HG03442 (cell line): Measurements from ENCODE around the gene STARD13.

Source experiments
- ATAC-seq: cut with Tn5 transposase; IDR thresholded peaks from one replicate; pipeline ENCODE4 v1.9.1; 2021; ENCODE audit warnings: mild to moderate bottlenecking, moderate library complexity; ENCODE audit not compliant: unreplicated experiment

STARD13 gene, protein sequence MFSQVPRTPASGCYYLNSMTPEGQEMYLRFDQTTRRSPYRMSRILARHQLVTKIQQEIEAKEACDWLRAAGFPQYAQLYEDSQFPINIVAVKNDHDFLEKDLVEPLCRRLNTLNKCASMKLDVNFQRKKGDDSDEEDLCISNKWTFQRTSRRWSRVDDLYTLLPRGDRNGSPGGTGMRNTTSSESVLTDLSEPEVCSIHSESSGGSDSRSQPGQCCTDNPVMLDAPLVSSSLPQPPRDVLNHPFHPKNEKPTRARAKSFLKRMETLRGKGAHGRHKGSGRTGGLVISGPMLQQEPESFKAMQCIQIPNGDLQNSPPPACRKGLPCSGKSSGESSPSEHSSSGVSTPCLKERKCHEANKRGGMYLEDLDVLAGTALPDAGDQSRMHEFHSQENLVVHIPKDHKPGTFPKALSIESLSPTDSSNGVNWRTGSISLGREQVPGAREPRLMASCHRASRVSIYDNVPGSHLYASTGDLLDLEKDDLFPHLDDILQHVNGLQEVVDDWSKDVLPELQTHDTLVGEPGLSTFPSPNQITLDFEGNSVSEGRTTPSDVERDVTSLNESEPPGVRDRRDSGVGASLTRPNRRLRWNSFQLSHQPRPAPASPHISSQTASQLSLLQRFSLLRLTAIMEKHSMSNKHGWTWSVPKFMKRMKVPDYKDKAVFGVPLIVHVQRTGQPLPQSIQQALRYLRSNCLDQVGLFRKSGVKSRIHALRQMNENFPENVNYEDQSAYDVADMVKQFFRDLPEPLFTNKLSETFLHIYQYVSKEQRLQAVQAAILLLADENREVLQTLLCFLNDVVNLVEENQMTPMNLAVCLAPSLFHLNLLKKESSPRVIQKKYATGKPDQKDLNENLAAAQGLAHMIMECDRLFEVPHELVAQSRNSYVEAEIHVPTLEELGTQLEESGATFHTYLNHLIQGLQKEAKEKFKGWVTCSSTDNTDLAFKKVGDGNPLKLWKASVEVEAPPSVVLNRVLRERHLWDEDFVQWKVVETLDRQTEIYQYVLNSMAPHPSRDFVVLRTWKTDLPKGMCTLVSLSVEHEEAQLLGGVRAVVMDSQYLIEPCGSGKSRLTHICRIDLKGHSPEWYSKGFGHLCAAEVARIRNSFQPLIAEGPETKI

DNA sequence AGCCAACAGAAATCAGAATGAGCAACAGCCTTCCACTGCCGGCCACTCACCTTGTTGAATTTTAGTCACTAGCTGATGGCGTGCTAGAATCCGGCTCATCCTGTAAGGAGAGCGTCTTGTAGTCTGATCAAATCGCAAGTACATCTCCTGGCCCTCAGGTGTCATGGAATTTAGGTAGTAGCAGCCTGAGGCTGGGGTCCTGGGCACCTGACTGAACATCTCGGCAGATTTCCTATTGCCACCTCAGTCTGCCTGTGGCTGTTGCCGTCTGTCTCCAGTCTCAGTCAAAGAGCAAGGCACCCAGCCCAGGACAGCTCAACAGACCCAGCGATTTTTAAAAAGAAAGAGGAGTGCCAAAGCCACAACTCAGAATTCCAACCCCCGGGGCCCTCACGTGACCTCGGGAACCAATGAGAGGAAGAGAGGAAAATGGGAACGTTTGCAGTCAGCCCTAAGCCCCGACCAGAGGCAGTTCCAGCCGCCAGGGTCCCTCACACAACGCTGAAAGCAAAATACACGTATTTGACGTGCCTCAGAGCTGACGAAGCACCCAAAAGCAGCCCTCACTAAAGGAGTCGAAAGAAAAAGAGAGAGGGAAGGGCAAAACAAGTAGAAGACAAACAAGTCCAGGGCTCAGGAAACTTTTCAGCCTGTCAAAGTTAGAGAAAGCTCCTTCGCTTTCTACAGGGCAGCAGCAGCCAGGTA, at the start of gene STARD13:
Gene STARD13, minus strand, starts transcription at position 336 of the 705 bp plus-strand sequence. Its CDS starts 117 bp downstream, at position 219.
- peak; percentile 71 for ATAC-seq

DNA sequence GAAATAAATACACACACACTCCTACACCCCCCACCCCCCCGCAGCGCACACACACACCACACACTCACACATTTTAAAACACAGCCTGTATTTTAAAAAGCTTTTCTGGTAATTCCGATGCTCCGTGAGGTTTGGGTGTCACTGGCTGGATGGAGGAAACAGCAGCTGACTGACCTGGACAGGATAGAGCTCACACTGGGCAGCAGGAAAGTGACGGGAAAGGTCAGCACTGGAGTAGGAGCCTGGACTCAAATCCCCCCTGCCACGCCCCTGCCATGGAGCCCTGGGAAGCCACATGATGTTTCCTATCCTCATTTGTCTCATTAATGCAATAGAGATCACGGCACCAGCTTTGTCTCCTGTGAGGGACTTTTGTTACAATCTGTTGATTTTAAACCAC, 49.3 kb upstream of the STARD13 start:
- no peak for ATAC-seq

DNA sequence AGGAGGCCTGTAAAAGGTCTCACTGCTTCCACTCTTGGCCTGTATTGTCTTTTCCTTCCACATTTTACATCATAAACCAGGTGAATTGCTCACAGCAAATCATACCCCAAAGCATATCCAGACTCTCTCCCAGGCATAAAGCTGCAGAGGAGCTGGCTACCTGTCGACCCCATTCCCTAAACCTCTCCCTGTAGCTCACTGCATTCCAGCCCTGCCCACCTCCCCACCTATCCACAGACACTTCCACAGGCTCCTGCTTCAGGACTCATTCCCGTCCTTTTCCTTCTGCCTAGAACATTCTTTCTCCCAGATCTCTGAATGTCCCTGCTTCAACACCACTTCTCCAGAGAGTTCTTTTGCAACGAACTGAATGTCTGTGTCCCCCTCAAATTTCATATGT, 46.4 kb upstream of the STARD13 start:
- ATAC-seq, result no peak

DNA sequence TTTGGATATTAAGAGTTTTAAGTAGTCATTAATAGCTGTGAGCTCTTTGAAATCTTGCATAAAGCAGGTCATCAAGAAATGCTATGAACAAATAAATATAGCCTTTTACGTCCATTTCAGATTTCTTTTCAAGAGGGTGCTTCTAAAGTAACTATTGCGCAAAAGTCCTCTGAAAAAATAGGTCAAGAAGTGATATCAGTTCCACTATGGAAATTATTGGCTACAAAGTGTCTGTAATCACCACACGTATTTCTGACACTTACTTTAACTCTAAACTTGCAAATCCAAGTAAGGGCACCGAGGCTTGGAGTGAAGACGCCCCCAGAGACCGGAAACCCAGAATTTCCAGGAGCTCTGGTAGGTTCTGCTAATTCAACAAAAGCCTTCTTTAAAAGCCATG, 44.9 kb upstream of the STARD13 start:
- ATAC-seq, result no peak

DNA sequence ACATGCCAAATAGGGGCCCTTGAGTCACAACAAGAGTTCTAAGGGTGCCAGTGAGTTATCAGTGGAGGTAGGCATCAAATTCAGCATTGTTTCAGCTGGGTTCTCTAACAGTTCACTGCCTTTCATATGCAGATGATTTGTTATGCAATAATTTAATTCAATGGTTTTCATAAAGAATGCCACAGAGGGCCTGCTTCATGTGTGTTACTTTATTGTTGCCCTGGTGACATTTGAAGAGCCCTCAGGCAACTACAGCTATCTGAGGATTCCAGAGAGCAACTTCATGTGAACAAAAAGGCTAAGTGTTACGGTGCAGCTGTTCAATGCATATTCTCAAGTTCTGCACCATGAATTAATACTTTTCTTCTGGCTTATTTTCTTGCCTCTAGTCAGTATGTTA, 43.1 kb upstream of the STARD13 start:
- no peak for ATAC-seq

DNA sequence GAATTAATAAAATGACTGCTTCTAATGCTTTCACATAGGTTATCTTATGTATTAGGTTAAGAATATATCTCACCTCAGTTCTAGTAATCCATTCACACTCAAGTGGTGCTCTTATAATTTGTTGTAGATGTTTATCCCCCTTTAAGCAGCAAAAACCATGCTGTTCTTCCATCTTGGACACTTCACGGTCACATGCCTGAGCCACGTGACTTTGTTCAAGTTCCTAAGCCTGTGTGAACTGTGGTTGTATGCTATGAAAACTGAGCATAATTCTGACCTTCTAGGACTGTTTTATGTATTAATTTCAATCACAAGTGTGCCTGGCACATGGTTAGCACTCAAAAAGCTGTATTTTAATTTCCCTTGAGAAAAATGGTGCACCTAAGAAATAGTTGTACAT, 41.2 kb upstream of the STARD13 start:
- no peak for ATAC-seq

DNA sequence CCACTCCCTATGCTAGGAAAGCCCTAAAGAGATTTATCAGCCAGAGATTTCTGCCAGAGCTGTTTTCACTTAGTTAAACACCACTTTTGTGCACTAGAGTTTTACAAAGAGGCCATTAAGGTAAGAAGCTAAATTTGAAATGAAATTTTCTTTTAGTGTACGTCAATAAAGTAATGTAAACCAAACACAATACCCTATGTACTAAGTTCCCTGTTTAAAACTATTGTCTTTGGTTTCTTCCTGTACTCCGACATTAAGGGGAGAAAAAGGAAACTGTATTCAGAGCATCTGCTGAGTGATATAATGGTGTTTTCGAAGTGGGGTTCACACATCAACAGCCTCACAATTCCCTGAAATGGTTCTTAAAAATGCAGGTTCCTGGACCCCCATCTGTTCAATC, 40.7 kb upstream of the STARD13 start:
- no peak for ATAC-seq

DNA sequence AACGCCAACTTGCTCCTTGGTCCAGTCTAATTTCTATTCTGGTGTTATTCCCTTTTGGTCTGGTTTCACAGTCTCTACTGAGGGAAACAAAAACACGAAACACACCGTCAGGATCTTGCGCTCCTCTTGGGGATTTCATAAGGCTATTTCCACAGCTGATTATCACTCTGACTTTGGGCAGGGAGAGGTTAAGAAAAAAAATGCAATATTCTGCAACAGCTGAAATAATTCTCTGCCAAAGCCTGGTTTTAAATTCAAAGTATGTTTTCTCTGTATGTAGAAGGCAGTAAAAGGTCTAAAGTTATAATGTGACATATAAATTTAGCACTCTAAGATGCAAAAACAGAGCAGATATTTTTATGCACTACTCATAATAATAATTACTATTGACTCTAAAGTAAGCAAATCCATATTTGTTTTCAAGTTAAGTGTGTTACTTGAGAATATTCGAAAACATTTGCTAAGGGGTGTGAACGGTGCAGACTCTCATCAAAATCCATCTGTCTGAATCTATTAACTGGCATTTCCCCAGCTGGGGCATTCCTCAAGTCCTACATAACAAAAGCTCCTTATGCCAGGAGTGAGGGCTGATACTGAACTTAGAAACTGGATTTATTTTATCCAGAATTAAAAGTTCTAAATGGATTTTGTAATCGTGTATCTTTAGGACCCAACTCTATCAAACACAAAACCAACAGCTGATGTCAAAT, 38.4 kb upstream of the STARD13 start:
- ATAC-seq, result no peak

DNA sequence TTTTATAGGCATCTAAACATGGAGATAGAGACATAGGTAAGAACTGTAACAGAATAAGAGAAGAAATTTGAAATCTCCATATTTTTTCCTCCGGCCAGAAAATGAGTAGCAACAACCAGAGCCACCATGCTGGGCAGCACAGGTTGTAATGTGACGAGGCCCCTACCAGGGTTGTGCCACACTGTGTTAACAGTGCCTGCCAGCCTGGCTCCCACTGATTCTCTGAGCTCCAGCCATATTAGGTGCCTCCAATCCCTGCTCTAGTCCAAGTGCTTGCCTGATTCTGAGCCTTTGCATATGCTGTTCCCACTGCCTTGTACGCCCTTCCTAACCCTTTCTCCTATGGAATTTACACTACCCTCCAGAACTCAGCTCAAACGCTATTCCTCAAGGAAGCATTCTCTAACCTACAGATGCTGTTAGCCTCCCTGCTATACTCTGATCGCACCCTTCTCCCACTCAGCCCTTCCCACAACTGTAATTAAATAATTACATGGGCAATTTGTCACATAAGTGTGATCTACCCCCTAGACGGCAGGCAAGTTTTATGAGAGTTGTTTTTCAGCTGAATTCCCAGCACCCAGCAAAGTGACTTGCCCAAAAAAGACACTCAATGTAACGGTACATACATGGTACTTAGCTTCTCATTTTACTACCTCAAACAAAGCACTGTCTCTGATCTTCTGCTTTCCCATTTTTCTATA, 37.6 kb upstream of the STARD13 start:
- ATAC-seq, result no peak

DNA sequence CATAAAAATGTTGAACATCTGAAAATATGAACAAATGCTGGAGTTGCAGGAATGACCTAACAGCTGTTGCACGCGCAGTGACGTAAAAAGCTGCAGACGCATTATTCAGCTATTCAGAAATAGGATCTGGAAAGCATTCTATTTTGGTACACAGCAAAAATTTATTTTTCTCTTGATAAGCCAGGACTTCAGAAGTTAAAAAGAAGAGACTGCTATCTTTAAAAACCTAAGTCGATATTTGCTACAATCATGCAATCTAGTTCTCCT, 36.9 kb upstream of the STARD13 start:
- no peak for ATAC-seq

DNA sequence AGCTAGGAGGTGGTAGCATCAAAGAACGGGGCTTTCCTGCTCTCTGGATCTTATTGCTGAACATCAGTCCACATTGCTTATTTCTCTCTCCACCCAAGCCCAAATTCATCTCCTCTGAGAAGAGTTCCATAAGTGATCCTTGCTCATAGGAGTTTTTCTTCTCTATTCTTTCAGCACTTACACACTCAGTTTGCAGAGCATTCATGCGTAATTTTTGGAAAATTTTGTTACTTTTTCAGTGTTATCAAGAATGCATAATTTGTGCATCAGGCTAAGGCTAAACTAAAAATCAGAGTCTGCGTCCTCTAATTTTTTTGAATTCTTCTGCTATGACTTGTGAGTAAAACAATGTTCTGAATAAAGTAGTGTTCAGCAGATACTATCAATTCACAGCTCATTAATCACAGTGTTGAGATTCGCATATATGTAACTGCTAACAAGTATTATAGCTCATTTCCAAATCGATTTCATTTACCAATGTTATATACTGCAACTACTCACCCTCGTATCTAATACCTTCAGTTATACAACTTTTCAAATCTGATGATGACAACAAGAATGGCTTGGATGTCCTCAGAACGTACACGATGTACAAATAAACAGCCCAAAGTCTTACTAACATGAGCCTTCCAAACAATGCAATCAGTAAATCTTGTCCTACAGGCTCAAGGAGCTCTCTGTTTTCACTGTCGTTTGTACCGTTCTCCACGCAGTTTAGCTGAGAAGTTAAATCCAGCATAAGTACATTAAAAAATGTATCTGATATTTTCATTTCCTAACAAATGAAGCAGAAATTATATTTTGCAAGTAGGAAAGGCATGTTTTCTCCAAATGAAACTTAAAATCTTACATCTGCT, 36.4 kb upstream of the STARD13 start:
- no peak for ATAC-seq

DNA sequence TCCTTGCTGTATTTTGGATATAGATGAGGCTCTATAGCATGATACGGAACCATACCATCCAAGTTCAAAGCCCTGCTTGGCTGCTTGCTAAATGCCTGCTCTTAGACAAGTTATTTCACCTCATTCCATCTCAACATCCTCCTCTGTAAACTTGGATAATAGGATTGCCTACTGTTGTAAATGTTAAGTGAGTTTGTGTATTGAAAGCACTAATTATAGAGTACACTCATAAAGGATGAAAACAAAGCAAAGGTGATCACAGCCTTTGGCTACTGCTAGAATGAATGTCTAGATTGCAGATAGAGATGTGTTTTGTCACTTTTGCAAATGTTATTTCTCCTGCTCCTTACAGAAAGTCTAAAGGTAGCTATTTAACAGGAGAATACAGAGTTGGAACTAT, 34.3 kb upstream of the STARD13 start:
- no peak for ATAC-seq

DNA sequence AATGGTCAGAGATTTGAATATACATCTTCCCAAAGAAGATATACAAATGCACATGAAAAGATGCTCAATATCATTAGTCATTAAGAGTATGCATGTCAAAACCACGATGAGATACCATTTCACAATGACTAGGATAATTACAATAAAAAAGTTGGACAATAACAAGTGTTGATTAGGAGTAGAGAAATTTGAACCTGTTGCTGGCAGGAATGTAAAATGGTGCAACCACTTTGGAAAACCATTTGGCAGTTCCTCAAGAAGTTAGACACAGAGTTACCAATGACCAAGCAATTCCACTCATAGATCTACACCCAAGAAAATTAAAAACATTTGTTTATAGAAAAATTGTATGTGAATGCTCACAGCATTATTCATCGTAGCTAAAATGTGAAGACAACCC, 33.2 kb upstream of the STARD13 start:
- ATAC-seq, result no peak

DNA sequence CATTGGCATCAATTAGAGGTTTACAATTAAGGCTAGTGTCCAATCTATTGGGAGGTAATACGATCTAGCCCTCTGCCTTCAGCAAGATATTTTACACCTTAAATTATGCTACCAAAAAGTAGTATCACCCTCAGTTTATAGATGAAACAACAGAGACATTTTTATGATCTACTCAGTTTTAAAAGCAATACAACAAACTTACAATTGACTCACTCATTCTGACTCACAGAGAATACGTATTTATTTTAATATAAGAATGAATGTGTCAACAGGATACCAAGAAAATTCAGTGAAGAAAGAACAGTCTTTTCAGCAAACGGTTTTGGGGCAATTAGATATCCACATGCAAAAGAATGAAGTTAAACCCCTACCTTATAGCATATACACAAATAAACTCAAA, 32.5 kb upstream of the STARD13 start:
- no peak for ATAC-seq

DNA sequence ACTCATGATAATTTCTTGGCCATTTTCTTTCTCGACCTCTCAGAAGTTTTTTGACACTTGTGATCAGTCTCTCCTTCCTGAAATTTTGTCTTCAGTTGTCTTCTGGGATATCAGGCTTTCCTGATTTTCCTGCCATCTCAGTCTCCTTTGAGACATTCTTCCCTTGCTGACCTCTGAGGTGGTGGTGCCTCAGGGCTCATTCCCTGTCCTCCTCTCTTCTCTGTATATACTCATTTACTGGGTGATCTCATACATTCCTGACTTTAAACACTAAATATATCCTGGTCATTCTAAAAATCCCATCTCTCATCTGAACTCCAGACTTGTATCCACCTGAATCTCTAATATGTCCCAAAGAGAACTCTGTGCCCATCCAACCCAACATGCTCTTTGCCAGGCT, 31.3 kb upstream of the STARD13 start:
- no peak for ATAC-seq

DNA sequence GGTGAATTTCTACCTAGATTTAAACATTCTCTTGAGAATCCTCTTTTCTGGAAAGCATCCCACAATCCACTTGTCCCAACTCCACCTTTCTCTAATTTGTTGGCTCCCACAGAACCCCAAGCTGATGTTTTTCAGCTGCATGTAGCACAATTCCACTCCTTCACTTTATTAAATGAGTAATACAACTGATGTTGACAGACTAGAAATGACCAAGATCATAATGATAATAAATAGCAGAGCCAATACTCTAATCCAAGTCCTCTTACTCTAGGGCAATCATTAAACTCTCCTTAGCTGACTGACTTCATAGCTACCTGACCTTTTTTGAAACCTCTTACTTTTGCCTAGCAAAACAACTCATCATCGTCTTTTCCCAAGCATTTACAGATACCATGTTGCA, 27.9 kb upstream of the STARD13 start:
- ATAC-seq, result no peak

DNA sequence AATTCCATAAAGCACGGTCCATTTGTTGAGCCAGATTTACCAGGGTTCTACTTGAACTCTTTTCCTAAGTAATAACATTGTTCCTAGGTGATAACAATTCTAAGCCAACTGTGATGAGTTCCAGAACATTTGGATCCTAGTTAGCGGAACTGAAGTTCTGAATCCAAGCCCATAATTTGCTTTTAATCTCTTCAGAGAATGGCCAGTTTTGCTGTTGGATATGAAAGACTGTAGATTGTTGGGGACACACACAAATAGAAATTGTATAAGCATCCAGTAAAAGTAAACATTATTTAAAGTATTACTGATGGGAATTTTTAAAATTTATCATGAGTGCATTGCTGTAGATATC, 27.3 kb upstream of the STARD13 start:
- ATAC-seq, result no peak

DNA sequence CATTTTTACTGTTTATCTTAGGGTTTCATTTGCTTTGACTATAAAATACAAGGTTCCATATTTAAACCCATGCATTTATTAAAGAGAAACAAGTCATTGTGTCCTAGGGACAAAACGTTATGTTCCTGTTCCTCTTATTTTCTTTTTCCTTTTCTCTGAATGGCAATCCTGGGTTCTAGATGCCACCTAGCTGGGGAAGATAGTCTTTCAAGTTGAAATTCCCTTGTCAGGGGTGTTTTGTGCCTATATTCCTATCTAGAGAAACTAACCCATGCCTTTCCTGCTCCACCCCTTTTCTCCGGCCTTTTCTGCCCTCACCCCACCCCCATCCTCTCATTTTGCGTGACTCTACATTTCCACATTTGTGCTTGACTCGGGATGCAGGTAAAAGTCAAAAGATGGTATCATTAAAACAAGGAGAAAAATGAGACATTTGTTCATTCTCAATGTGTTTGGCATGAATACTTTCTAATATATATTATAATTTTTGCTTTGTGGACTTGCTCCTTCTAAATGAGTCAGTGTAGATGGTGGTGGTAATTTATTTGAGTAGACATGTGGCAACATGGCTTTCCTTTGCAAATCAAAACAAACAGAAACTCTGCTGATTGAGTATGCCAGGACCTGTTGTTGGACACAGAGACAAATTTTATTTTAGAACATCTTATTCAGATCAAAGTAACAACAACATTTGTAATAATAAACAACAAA, 26.8 kb upstream of the STARD13 start:
- ATAC-seq, result no peak

DNA sequence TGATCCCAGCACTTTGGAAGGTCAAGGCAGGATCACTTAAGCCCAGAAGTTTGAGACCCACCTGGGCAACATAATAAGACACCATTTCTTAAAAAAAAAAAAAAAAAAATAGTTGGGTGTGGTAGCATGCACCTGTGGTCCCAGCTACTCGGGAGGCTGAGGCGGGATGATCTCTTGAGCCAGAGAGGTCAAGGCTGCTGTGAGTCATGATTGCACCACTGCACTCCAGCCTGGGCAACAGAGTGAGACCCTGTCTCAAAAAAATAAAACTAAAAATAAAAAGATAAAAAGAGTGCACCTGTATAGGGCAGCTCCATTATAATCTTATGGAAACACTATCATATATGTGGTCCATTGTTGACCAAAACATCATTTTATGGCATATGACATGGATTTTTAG, 25.5 kb upstream of the STARD13 start:
- ATAC-seq, result no peak
